Trophoblast cell (in vitro differentiated cells and primary cell): ENCODE results near the gene FAM120B.

Experiments
- DNase-seq, 2 donors: peaks; one replicate each; pipeline ENCODE4 v3.0.0-alpha.2; 2016
- H2AFZ ChIP-seq: 2 replicates; pipeline ENCODE4 v1.6.1; 2013; ENCODE audit warnings: low read length, moderate library complexity, mild to moderate bottlenecking; ENCODE audit not compliant: insufficient read depth, poor library complexity
- H2AK5ac ChIP-seq: 2 replicates; pipeline ENCODE4 v1.6.1; 2013; ENCODE audit warnings: mild to moderate bottlenecking, low read length
- H2BK120ac ChIP-seq: 2 replicates; pipeline ENCODE4 v1.6.1; 2013; ENCODE audit warnings: low read length, mild to moderate bottlenecking, moderate library complexity; ENCODE audit not compliant: insufficient read depth, poor library complexity
- H2BK12ac ChIP-seq: 2 replicates; pipeline ENCODE4 v1.6.1; 2013; ENCODE audit warnings: mild to moderate bottlenecking, low read length, moderate library complexity
- H2BK5ac ChIP-seq: 2 replicates; pipeline ENCODE4 v1.6.1; 2013; ENCODE audit warnings: low read length, low read depth, moderate library complexity, mild to moderate bottlenecking; ENCODE audit not compliant: poor library complexity
- H3K14ac ChIP-seq: 2 replicates; pipeline ENCODE4 v1.6.1; 2013; ENCODE audit warnings: mild to moderate bottlenecking, low read length
- H3K18ac ChIP-seq: 2 replicates; pipeline ENCODE4 v1.6.1; 2013; ENCODE audit warnings: mild to moderate bottlenecking, low read length
- H3K23ac ChIP-seq: 2 replicates; pipeline ENCODE4 v1.6.1; 2013; ENCODE audit warnings: low read length
- H3K27ac ChIP-seq: 2 replicates; pipeline ENCODE4 v1.5.1; 2013; ENCODE audit warnings: low read depth, mild to moderate bottlenecking, inconsistent platforms, low read length, moderate library complexity
- H3K27me3 ChIP-seq: 2 replicates; pipeline ENCODE4 v1.6.1; 2013; ENCODE audit warnings: inconsistent platforms, mild to moderate bottlenecking, low read length, moderate library complexity; ENCODE audit not compliant: insufficient read depth
- H3K36me3 ChIP-seq, 2 experiments: 1 replicate in 1 of 2; 2 replicates in 1 of 2; pipeline ENCODE4 v1.6.1; 2013; ENCODE audit warnings: low read length in 2 of 2, mild to moderate bottlenecking in 2 of 2, moderate library complexity in 1 of 2; ENCODE audit not compliant: insufficient read depth in 2 of 2, control insufficient read depth in 1 of 2
- H3K4ac ChIP-seq: 2 replicates; pipeline ENCODE4 v1.6.1; 2013; ENCODE audit warnings: low read depth, mild to moderate bottlenecking, low read length, moderate library complexity
- H3K4me1 ChIP-seq, 2 experiments: 1 replicate in 1 of 2; 2 replicates in 1 of 2; pipeline ENCODE4 v1.6.1; 2013; ENCODE audit warnings: low read length in 2 of 2, mild to moderate bottlenecking in 2 of 2, moderate library complexity in 1 of 2; ENCODE audit not compliant: insufficient read depth in 2 of 2, control insufficient read depth in 1 of 2
- H3K4me2 ChIP-seq: 2 replicates; pipeline ENCODE4 v1.6.1; 2013; ENCODE audit warnings: inconsistent platforms, mild to moderate bottlenecking, low read length, moderate library complexity
- H3K4me3 ChIP-seq: 2 replicates; pipeline ENCODE4 v1.5.1; 2013; ENCODE audit warnings: mild to moderate bottlenecking, low read depth, low read length, inconsistent platforms
- H3K79me1 ChIP-seq: one replicate; pipeline ENCODE4 v1.6.1; 2013; ENCODE audit warnings: low read length
- H3K79me2 ChIP-seq: 2 replicates; pipeline ENCODE4 v1.6.1; 2013; ENCODE audit warnings: low read length, mild to moderate bottlenecking; ENCODE audit not compliant: control insufficient read depth, insufficient read depth, poor library complexity
- H3K9ac ChIP-seq: 2 replicates; pipeline ENCODE4 v1.6.1; 2013; ENCODE audit warnings: mild to moderate bottlenecking, low read length
- H3K9me3 ChIP-seq: 2 replicates; pipeline ENCODE4 v1.6.1; 2013; ENCODE audit warnings: low read depth, mild to moderate bottlenecking, control low read depth, inconsistent platforms, low read length; ENCODE audit not compliant: insufficient read depth
- H4K12ac ChIP-seq: 2 replicates; pipeline ENCODE4 v1.6.1; 2013; ENCODE audit warnings: low read depth, mild to moderate bottlenecking, low read length, moderate library complexity
- H4K8ac ChIP-seq: 2 replicates; pipeline ENCODE4 v1.6.1; 2013; ENCODE audit warnings: low read depth, mild to moderate bottlenecking, low read length, moderate library complexity
- H4K91ac ChIP-seq: one replicate; pipeline ENCODE4 v1.6.1; 2013; ENCODE audit warnings: low read depth, mild to moderate bottlenecking, low read length, moderate library complexity
- WGBS: extraction: QIAGEN DNeasy Blood & Tissue Kit; methylation state at CpG from one replicate; pipeline ENCODE4 v1.1.7; 2013; ENCODE audit warnings: missing lambda C conversion rate; ENCODE audit not compliant: insufficient read length, insufficient coverage; ENCODE audit errors: extremely low coverage; 5-methylcytosine and 5-hydroxymethylcytosine counted together

FAM120B gene

GRCh38 chr6:170440437-170440836, 133.9 kb downstream of the FAM120B start:
- Histone ChIP-seq H3K4me1 (peaks cover 2 to 4% of the 10 kb centered on the region in 2 experiments), H2BK12ac (no peak overlapping the region), H3K23ac (no peak overlapping the region), H2AK5ac (no peak overlapping the region), H3K4ac (no peak overlapping the region), H4K12ac (no peak overlapping the region), H3K79me2 (no peaks in the 10 kb centered on the region), H3K36me3 (no peaks in the 10 kb centered on the region), H4K8ac (no peak overlapping the region), H2BK5ac (no peak overlapping the region), H3K27me3 (no peaks in the 10 kb centered on the region), H3K18ac (no peak overlapping the region), H3K27ac (no peak overlapping the region), H3K9me3 (peaks cover 5% of the 10 kb centered on the region), H2BK120ac (no peak overlapping the region), H3K4me3 (no peak overlapping the region), H3K79me1 (no peaks in the 10 kb centered on the region), H3K9ac (no peak overlapping the region), H2AFZ (no peak overlapping the region), H3K14ac (no peak overlapping the region), H4K91ac (no peak overlapping the region), H3K4me2 (no peak overlapping the region)
- no CpG with 5 or more reads among the region's 14 CpGs for WGBS
- no peak for DNase-seq

GRCh38 chr6:170441316-170441715, 134.8 kb downstream of the FAM120B start:
- no CpG with 5 or more reads among the region's 3 CpGs for WGBS
- Histone ChIP-seq H3K9ac (no peak overlapping the region), H3K4me2 (no peak overlapping the region), H2AK5ac (no peak overlapping the region), H4K12ac (no peak overlapping the region), H2AFZ (no peak overlapping the region), H4K8ac (no peak overlapping the region), H3K18ac (no peak overlapping the region), H2BK120ac (no peak overlapping the region), H3K36me3 (no peaks in the 10 kb centered on the region), H3K9me3 (peaks cover 1% of the 10 kb centered on the region), H3K79me2 (no peaks in the 10 kb centered on the region), H3K27me3 (no peaks in the 10 kb centered on the region), H4K91ac (no peak overlapping the region), H3K27ac (no peak overlapping the region), H2BK5ac (no peak overlapping the region), H3K4me3 (no peak overlapping the region), H2BK12ac (no peak overlapping the region), H3K23ac (no peak overlapping the region), H3K14ac (no peak overlapping the region), H3K4ac (no peak overlapping the region), H3K4me1 (peaks cover 2 to 4% of the 10 kb centered on the region in 2 experiments), H3K79me1 (no peaks in the 10 kb centered on the region)
- DNase-seq: no peak

- H3K27ac ChIP-seq: no peak overlapping the region
- H3K9ac ChIP-seq: no peak overlapping the region
- H2AK5ac ChIP-seq: no peak overlapping the region
- H3K4me3 ChIP-seq: no peak overlapping the region
- H3K14ac ChIP-seq: no peak overlapping the region
- H3K36me3 ChIP-seq: no peaks in the 10 kb centered on the region
- no peak overlapping the region for H3K23ac ChIP-seq
- WGBS: no CpG with 5 or more reads among the region's 8 CpGs
- H3K18ac ChIP-seq: no peak overlapping the region
- no peaks in the 10 kb centered on the region for H3K79me2 ChIP-seq
- no peak overlapping the region for H3K4me2 ChIP-seq
- H2BK12ac ChIP-seq: no peak overlapping the region
- no peak overlapping the region for H4K8ac ChIP-seq
- no peak overlapping the region for H3K4ac ChIP-seq
- no peak overlapping the region for H2BK5ac ChIP-seq
- no peak overlapping the region for H2AFZ ChIP-seq
- H3K4me1 ChIP-seq: peaks cover 2 to 4% of the 10 kb centered on the region in 2 experiments
- no peak for DNase-seq
- H3K79me1 ChIP-seq: no peaks in the 10 kb centered on the region
- H3K27me3 ChIP-seq: no peaks in the 10 kb centered on the region
- no peak overlapping the region for H4K91ac ChIP-seq
- H3K9me3 ChIP-seq: no peaks in the 10 kb centered on the region
- no peak overlapping the region for H4K12ac ChIP-seq
- no peak overlapping the region for H2BK120ac ChIP-seq
Observed at GRCh38 chr6:170442596-170442995, 136.0 kb downstream of the FAM120B start.

- WGBS: no CpG with 5 or more reads among the region's 8 CpGs
- H4K8ac ChIP-seq: no peak overlapping the region
Observed at GRCh38 chr6:170443151-170443662, 136.6 kb downstream of the FAM120B start.

More at GRCh38 chr6:170443151-170443662, 136.6 kb downstream of the FAM120B start:
- Histone ChIP-seq H3K79me2 (no peaks in the 10 kb centered on the region), H3K79me1 (no peaks in the 10 kb centered on the region), H3K23ac (no peak overlapping the region), H4K12ac (no peak overlapping the region), H2AFZ (no peak overlapping the region), H2BK120ac (no peak overlapping the region), H3K18ac (no peak overlapping the region), H3K4me2 (no peak overlapping the region), H3K4me1 (peaks cover 2% of the 10 kb centered on the region in 2 experiments), H2AK5ac (no peak overlapping the region), H3K36me3 (no peaks in the 10 kb centered on the region), H2BK12ac (no peak overlapping the region), H3K27ac (no peak overlapping the region), H4K91ac (no peak overlapping the region), H3K9ac (no peak overlapping the region), H3K27me3 (no peaks in the 10 kb centered on the region), H3K14ac (no peak overlapping the region), H2BK5ac (no peak overlapping the region), H3K4me3 (no peak overlapping the region), H3K4ac (no peak overlapping the region), H3K9me3 (no peaks in the 10 kb centered on the region)
- no peak for DNase-seq
